Glutamatergic neuron (in vitro differentiated cells): ENCODE measurements around the gene HSD17B4. TPM values are rescaled to one million over a fixed set of nuclear protein-coding genes. Genes with fewer than 3 reads are reported as not detected.

Experiments used
- DNase-seq: peaks from one replicate; pipeline ENCODE4 v3.0.0; 2022
- H3K27ac Mint-ChIP-seq: one replicate; pipeline ENCODE4 v1.8.0; 2020; ENCODE audit warnings: mild to moderate bottlenecking, mixed read lengths, inconsistent platforms; ENCODE audit not compliant: unreplicated experiment
- H3K27me3 Mint-ChIP-seq: one replicate; pipeline ENCODE4 v1.8.0; 2020; ENCODE audit warnings: mild to moderate bottlenecking, moderate library complexity, mixed read lengths, inconsistent platforms; ENCODE audit not compliant: unreplicated experiment
- H3K36me3 Mint-ChIP-seq: one replicate; pipeline ENCODE4 v1.8.0; 2020; ENCODE audit warnings: mild to moderate bottlenecking, mixed read lengths, inconsistent platforms; ENCODE audit not compliant: unreplicated experiment
- H3K4me1 Mint-ChIP-seq: one replicate; pipeline ENCODE4 v1.8.0; 2020; ENCODE audit warnings: mild to moderate bottlenecking, low read depth, mixed read lengths, inconsistent platforms; ENCODE audit not compliant: unreplicated experiment
- H3K4me3 Mint-ChIP-seq: one replicate; pipeline ENCODE4 v1.8.0; 2020; ENCODE audit warnings: mild to moderate bottlenecking, mixed read lengths, inconsistent platforms; ENCODE audit not compliant: unreplicated experiment
- H3K9me3 Mint-ChIP-seq: one replicate; pipeline ENCODE4 v1.8.0; 2020; ENCODE audit warnings: mild to moderate bottlenecking, moderate library complexity, mixed read lengths, inconsistent platforms; ENCODE audit not compliant: unreplicated experiment
- CTCF ChIP-seq: fragments of 200-600 bp; sonication (generic); IDR thresholded peaks from one replicate; pipeline ENCODE4 v1.5.0; 2021; ENCODE audit not compliant: partially characterized antibody, unreplicated experiment
- total RNA-seq: library from RNA; stranded (reverse); fragmentation: NEBNext Ultra II Directional; extraction: Animal tissue kit (Norgen Biotek cat#: 25700); gene quantifications from one replicate; pipeline ENCODE4 v1.2.1, GENCODE V29; 2021; ENCODE audit not compliant: unreplicated experiment

The HSD17B4 gene
- total RNA-seq, 1 donor from 2014 or later: 161 TPM

GRCh38 chr5:119406551-119407110, 45.7 kb upstream of the HSD17B4 start:
- TF ChIP-seq CTCF: no peak
- Mint-ChIP-seq H3K27ac (no peak overlapping the region), H3K27me3 (no peaks in the 10 kb centered on the region), H3K36me3 (no peaks in the 10 kb centered on the region), H3K4me3 (no peak overlapping the region), H3K4me1 (peaks cover under 1% of the 10 kb centered on the region), H3K9me3 (no peaks in the 10 kb centered on the region)
- DNase-seq: no peak

GRCh38 chr5:119409235-119409815, 43.0 kb upstream of the HSD17B4 start:
- Mint-ChIP-seq H3K9me3 (no peaks in the 10 kb centered on the region), H3K27ac (no peak overlapping the region), H3K36me3 (no peaks in the 10 kb centered on the region), H3K27me3 (no peaks in the 10 kb centered on the region), H3K4me3 (no peak overlapping the region), H3K4me1 (peaks cover 2% of the 10 kb centered on the region)
- no peak for DNase-seq
- no peak for TF ChIP-seq CTCF

- peaks cover 2% of the 10 kb centered on the region for H3K4me1 Mint-ChIP-seq
- no peaks in the 10 kb centered on the region for H3K9me3 Mint-ChIP-seq
- H3K27me3 Mint-ChIP-seq: no peaks in the 10 kb centered on the region
- no peak for DNase-seq
- H3K4me3 Mint-ChIP-seq: no peak overlapping the region
- no peak for TF ChIP-seq CTCF
- H3K27ac Mint-ChIP-seq: no peak overlapping the region
- no peaks in the 10 kb centered on the region for H3K36me3 Mint-ChIP-seq
Observed at GRCh38 chr5:119410448-119411159, 41.7 kb upstream of the HSD17B4 start.

- no peaks in the 10 kb centered on the region for H3K9me3 Mint-ChIP-seq
- no peak overlapping the region for H3K27ac Mint-ChIP-seq
- peaks cover 2% of the 10 kb centered on the region for H3K4me1 Mint-ChIP-seq
- H3K4me3 Mint-ChIP-seq: peak overlapping the region; percentile 97
- DNase-seq: no peak
- no peaks in the 10 kb centered on the region for H3K36me3 Mint-ChIP-seq
- H3K27me3 Mint-ChIP-seq: no peaks in the 10 kb centered on the region
- TF ChIP-seq CTCF: peak; percentile 89
Observed at GRCh38 chr5:119411361-119412278, 40.7 kb upstream of the HSD17B4 start.
